ENCODE results near the gene PTH1R. TPM values are rescaled to one million over a fixed set of nuclear protein-coding genes. Genes with fewer than 3 reads are reported as not detected.

PTH1R gene
- total and polyA plus RNA-seq, 10 of the 15 experiments (the other 5 are each of a cell fraction or from before 2014, with no cell fraction given): not detected

- no peak for TF ChIP-seq E4F1 (IDR thresholded peaks at IDR 0.05; ENCODE audit: borderline replicate concordance, partially characterized antibody)
- no peak for TF ChIP-seq CUX1 (IDR thresholded peaks at IDR 0.05; ENCODE audit: insufficient replicate concordance, low read depth, low read length)
- TF ChIP-seq FOS (IDR thresholded peaks at IDR 0.05; ENCODE audit: borderline replicate concordance, extremely low read depth, insufficient read length): no peak
- TF ChIP-seq ZNF207 (IDR thresholded peaks at IDR 0.05; ENCODE audit: borderline replicate concordance): no peak
Measured at GRCh38 chr3:46914849-46915248, 37.3 kb downstream of the PTH1R start (continued).

Data from GM12878 (cell line).